SK-N-SH (cell line): ENCODE results near the gene FLRT2. TPM values are rescaled to one million over a fixed set of nuclear protein-coding genes. Genes with fewer than 3 reads are reported as not detected.

Source experiments
- CTCF ChIA-PET: fragments of 300-600, 350-600 bp; formaldehyde crosslinking; extraction: SDS; loops from one replicate; lab custom pipeline; 2021; lab: Yijun Ruan, JAX
- POLR2A ChIA-PET: fragments of 350-600 bp; sonication (Branson Sonifier 250); formaldehyde crosslinking; extraction: SDS; loops from one replicate; lab custom pipeline; 2020; ENCODE audit warnings: antibody characterized with exemption, inconsistent platforms; lab: Yijun Ruan, JAX
- DNase-seq: peaks from one replicate; pipeline ENCODE4 v3.0.0; 2012
- H2AFZ ChIP-seq: fragments of 200-600 bp; sonication (generic); 2 replicates; pipeline ENCODE4 v1.8.1; 2016; ENCODE audit warnings: antibody characterized with exemption, mild to moderate bottlenecking, low read depth
- H3F3A ChIP-seq: fragments of 200-600 bp; sonication (generic); replicated peaks from 2 replicates; pipeline ENCODE3; 2016; ENCODE audit warnings: antibody characterized with exemption, mild to moderate bottlenecking; ENCODE audit not compliant: insufficient read depth
- H3K27ac ChIP-seq, 2 experiments: fragments of 200-500 bp in 1 of 2; fragments of 200-600 bp in 1 of 2; sonication (Bioruptor generic) in 1 of 2; sonication (generic), shearing (Covaris generic) in 1 of 2; 2 replicates each; pipeline versions ENCODE4 v1.5.1 to v1.6.1; 2014 to 2016; ENCODE audit warnings: low read depth in 2 of 2, inconsistent platforms in 1 of 2, low read length in 1 of 2, mild to moderate bottlenecking in 1 of 2, mixed read lengths in 1 of 2
- H3K27me3 ChIP-seq: fragments of 200-600 bp; sonication (generic), shearing (Covaris generic); 2 replicates; pipeline ENCODE4 v1.6.1; 2016; ENCODE audit warnings: mixed run types; ENCODE audit not compliant: insufficient read depth
- H3K36me3 ChIP-seq, 2 experiments: fragments of 200-500 bp in 1 of 2; fragments of 200-600 bp in 1 of 2; sonication (Bioruptor generic) in 1 of 2; sonication (generic) in 1 of 2; replicated peaks in 1 of 2; 2 replicates each; pipeline versions ENCODE3 to v1.5.1; 2014 to 2016; ENCODE audit warnings: low read length in 1 of 2, mild to moderate bottlenecking in 1 of 2; ENCODE audit not compliant: insufficient read depth in 2 of 2, control insufficient read depth in 1 of 2
- H3K4me1 ChIP-seq, 2 experiments: fragments of 200-500 bp in 1 of 2; fragments of 200-600 bp in 1 of 2; sonication (Bioruptor generic) in 1 of 2; sonication (generic), shearing (Covaris generic) in 1 of 2; 2 replicates each; pipeline versions ENCODE4 v1.5.1 to v1.6.1; 2014 to 2016; ENCODE audit warnings: low read depth in 1 of 2, low read length in 1 of 2, mixed run types in 1 of 2; ENCODE audit not compliant: insufficient read depth in 2 of 2, control insufficient read depth in 1 of 2
- H3K4me2 ChIP-seq: fragments of 200-600 bp; sonication (generic), shearing (Covaris generic); 2 replicates; pipeline ENCODE4 v1.6.1; 2017; ENCODE audit warnings: mixed run types
- H3K4me3 ChIP-seq, 2 experiments: fragments of 200-500 bp in 1 of 2; fragments of 200-600 bp in 1 of 2; sonication (Bioruptor generic) in 1 of 2; sonication (generic), shearing (Covaris generic) in 1 of 2; 2 replicates each; pipeline versions ENCODE4 v1.5.1 to v1.8.1; 2014 to 2016; ENCODE audit warnings: low read depth in 2 of 2, inconsistent platforms in 1 of 2, low read length in 1 of 2, mild to moderate bottlenecking in 1 of 2, mixed read lengths in 1 of 2, moderate library complexity in 1 of 2
- H3K79me2 ChIP-seq: fragments of 200-600 bp; sonication (generic); 2 replicates; pipeline ENCODE4 v1.8.1; 2017; ENCODE audit warnings: mild to moderate bottlenecking; ENCODE audit not compliant: insufficient read depth
- H3K9ac ChIP-seq: fragments of 200-600 bp; sonication (generic); 2 replicates; pipeline ENCODE4 v1.6.1; 2017; ENCODE audit warnings: mixed run types
- H3K9me2 ChIP-seq: fragments of 200-600 bp; sonication (generic); 2 replicates; pipeline ENCODE4 v1.6.1; 2017; ENCODE audit warnings: mixed run types
- H3K9me3 ChIP-seq: fragments of 200-600 bp; sonication (generic); 2 replicates; pipeline ENCODE4 v1.6.1; 2017; ENCODE audit warnings: mixed run types, mild to moderate bottlenecking, moderate library complexity
- H4K20me1 ChIP-seq: fragments of 200-600 bp; sonication (generic); 2 replicates; pipeline ENCODE4 v1.6.1; 2017; ENCODE audit warnings: mild to moderate bottlenecking, mixed run types; ENCODE audit not compliant: insufficient read depth
- CHD2 ChIP-seq: fragments of 150-350 bp; IDR thresholded peaks from 2 replicates; pipeline ENCODE4 v1.6.1; 2018; ENCODE audit warnings: low read length; ENCODE audit not compliant: partially characterized antibody
- CTCF ChIP-seq: fragments of 200-600 bp; sonication (generic); IDR thresholded peaks from 2 replicates; pipeline ENCODE4 v1.6.1; 2017; ENCODE audit warnings: antibody characterized with exemption, mild to moderate bottlenecking, moderate library complexity
- EZH2phosphoT487 ChIP-seq: fragments of 200-600 bp; sonication (generic); IDR thresholded peaks from 2 replicates; pipeline ENCODE4 v1.6.1; 2017; ENCODE audit warnings: low read depth, mixed run types, mild to moderate bottlenecking, antibody characterized with exemption, moderate library complexity, borderline replicate concordance
- FOSL2 ChIP-seq: IDR thresholded peaks from 2 replicates; pipeline ENCODE4 v1.4.0; 2012; ENCODE audit warnings: low read depth, mild to moderate bottlenecking, moderate library complexity, borderline replicate concordance
- FOXJ3 ChIP-seq: sonication (generic); formaldehyde crosslinking; IDR thresholded peaks from 2 replicates; pipeline ENCODE4 v1.5.1; 2020; ENCODE audit warnings: mild to moderate bottlenecking, missing genetic modification reagents
- FOXM1 ChIP-seq: IDR thresholded peaks from 2 replicates; pipeline ENCODE4 v1.4.0; 2012; ENCODE audit warnings: low read depth, mild to moderate bottlenecking
- GABPA ChIP-seq: IDR thresholded peaks from 2 replicates; pipeline ENCODE4 v1.4.0; 2012; ENCODE audit warnings: low read depth, mild to moderate bottlenecking
- MEF2A ChIP-seq: IDR thresholded peaks from 2 replicates; pipeline ENCODE4 v1.4.0; 2012; ENCODE audit warnings: low read depth, borderline replicate concordance
- MXI1 ChIP-seq: IDR thresholded peaks from 2 replicates; pipeline ENCODE4 v1.6.1; 2012; ENCODE audit warnings: mild to moderate bottlenecking, low read depth, low read length, improper control_type of control experiment
- NRF1 ChIP-seq: IDR thresholded peaks from 2 replicates; pipeline ENCODE4 v1.6.1; 2012; ENCODE audit warnings: low read depth, mild to moderate bottlenecking, low read length
- PBX3 ChIP-seq: IDR thresholded peaks from 2 replicates; pipeline ENCODE4; 2012
- POLR2AphosphoS5 ChIP-seq: IDR thresholded peaks from 2 replicates; pipeline ENCODE4 v1.6.1; 2012; ENCODE audit warnings: low read depth, low read length
- RAD21 ChIP-seq: IDR thresholded peaks from 2 replicates; pipeline ENCODE4 v1.6.1; 2012; ENCODE audit warnings: mild to moderate bottlenecking, low read length
- RCOR1 ChIP-seq: fragments of 150-350 bp; IDR thresholded peaks from 2 replicates; pipeline ENCODE4 v1.6.1; 2017; ENCODE audit warnings: antibody characterized with exemption, low read length
- SIN3A ChIP-seq: IDR thresholded peaks from 2 replicates; pipeline ENCODE4 v1.6.1; 2012; ENCODE audit warnings: low read depth, mild to moderate bottlenecking, low read length, moderate library complexity, borderline replicate concordance
- SMC3 ChIP-seq: IDR thresholded peaks from 2 replicates; pipeline ENCODE4 v1.6.1; 2012; ENCODE audit warnings: low read depth, low read length, improper control_type of control experiment
- TCF12 ChIP-seq: IDR thresholded peaks from 2 replicates; pipeline ENCODE4 v1.4.0; 2012
- USF1 ChIP-seq: IDR thresholded peaks from 2 replicates; pipeline ENCODE4 v1.4.0; 2012; ENCODE audit warnings: low read depth, borderline replicate concordance
- USF2 ChIP-seq: fragments of 150-350 bp; IDR thresholded peaks from 2 replicates; pipeline ENCODE4 v1.6.1; 2017; ENCODE audit warnings: antibody characterized with exemption, low read length, low read depth, borderline replicate concordance
- WGBS: methylation state at CpG from one replicate; pipeline ENCODE4 v1.1.6; 2017; ENCODE audit warnings: low lambda C conversion rate; 5-methylcytosine and 5-hydroxymethylcytosine counted together
- polyA plus RNA-seq, 3 experiments: library from polyadenylated mRNA; depleted of rRNA; stranded (reverse); fragments of >200 nt; gene quantifications; 2 replicates each; pipeline ENCODE4 v1.2.3, GENCODE V29; 2012

The FLRT2 gene
- polyA plus RNA-seq, 1 of the 3 experiments (the other 2 are of a cell fraction), result 10.8 TPM

GRCh38 chr14:85660243-85660922, 130.4 kb downstream of the FLRT2 start (continued):
- TF ChIP-seq CTCF (no peak), RAD21 (no peak), EZH2phosphoT487 (no peak), CHD2 (no peak), PBX3 (no peak), USF1 (no peak), RCOR1 (no peak), TCF12 (no peak), SIN3A (no peak), FOXJ3 (CRISPR knock-in tag) (no peak), MXI1 (no peak)

GRCh38 chr14:85662096-85662495, 132.2 kb downstream of the FLRT2 start:
- Histone ChIP-seq H3K79me2 (no peaks in the 10 kb centered on the region), H2AFZ (no peak overlapping the region), H3K9ac (no peak overlapping the region), H3F3A (no peaks in the 10 kb centered on the region), H3K4me2 (no peak overlapping the region), H3K4me1 (no peaks in the 10 kb centered on the region), H3K27ac (no peak overlapping the region), H3K27me3 (peaks cover 8% of the 10 kb centered on the region), H3K36me3 (no peaks in the 10 kb centered on the region), H3K4me3 (no peak overlapping the region), H3K9me3 (no peaks in the 10 kb centered on the region), H4K20me1 (no peaks in the 10 kb centered on the region)
- ChIA-PET POLR2A (no interaction called here), CTCF (no interaction called here)
- DNase-seq, result no peak
- 16% methylated on average over 9 of the region's 9 CpGs for WGBS
- TF ChIP-seq GABPA, result no peak
- TF ChIP-seq, all 33 proteins: peak for 0
- no peaks in the 10 kb centered on the region for H3K9me2 ChIP-seq

- Histone ChIP-seq H3K36me3 (no peaks in the 10 kb centered on the region), H3K27me3 (peaks cover 8% of the 10 kb centered on the region), H3K9me3 (no peaks in the 10 kb centered on the region), H3K4me3 (no peak overlapping the region), H2AFZ (no peak overlapping the region), H3F3A (no peaks in the 10 kb centered on the region), H3K79me2 (no peaks in the 10 kb centered on the region), H3K27ac (no peak overlapping the region), H3K4me1 (no peaks in the 10 kb centered on the region), H3K9ac (no peak overlapping the region), H3K4me2 (no peak overlapping the region), H3K9me2 (no peaks in the 10 kb centered on the region), H4K20me1 (no peaks in the 10 kb centered on the region)
- no peak for DNase-seq
- 0% methylated on average over 2 of the region's 2 CpGs for WGBS
- ChIA-PET CTCF (no interaction called here), POLR2A (no interaction called here)
- TF ChIP-seq FOXM1, result no peak
- TF ChIP-seq NRF1, result no peak
- no peak for TF ChIP-seq EZH2phosphoT487
- no peak for TF ChIP-seq SMC3
- no peak for TF ChIP-seq POLR2AphosphoS5
- no peak for TF ChIP-seq USF2
- no peak for TF ChIP-seq FOSL2
- no peak for TF ChIP-seq MEF2A
- TF ChIP-seq CTCF, result no peak
Measured at GRCh38 chr14:85663256-85663655, 133.3 kb downstream of the FLRT2 start.
